GM12874 (cell line): ENCODE results near the gene JAKMIP1.

ENCODE experiments used
- CTCF ChIP-seq: IDR thresholded peaks from 2 replicates; pipeline ENCODE4 v1.5.1; 2011; ENCODE audit warnings: low read depth, mild to moderate bottlenecking, control low read depth, low read length, moderate library complexity; ENCODE audit not compliant: insufficient read depth

The JAKMIP1 gene

GRCh38 chr4:6090931-6091330, 109.4 kb downstream of the JAKMIP1 start:
- TF ChIP-seq CTCF: no peak

- no peak for TF ChIP-seq CTCF
Observed at GRCh38 chr4:6088950-6089349, 111.4 kb downstream of the JAKMIP1 start.

- TF ChIP-seq CTCF: 0 out of 2 replicates have a peak, but pooled peaks have one; percentile 5
Observed at GRCh38 chr4:6087669-6088341, 112.5 kb downstream of the JAKMIP1 start.

- TF ChIP-seq CTCF: no peak
Observed at GRCh38 chr4:6086846-6087245, 113.5 kb downstream of the JAKMIP1 start.

GRCh38 chr4:6085691-6086628, 114.4 kb downstream of the JAKMIP1 start:
- TF ChIP-seq CTCF: no peak

- TF ChIP-seq CTCF: no peak
Observed at GRCh38 chr4:6085028-6085690, 115.2 kb downstream of the JAKMIP1 start.

- TF ChIP-seq CTCF: no peak
Observed at GRCh38 chr4:6079965-6080364, 120.4 kb downstream of the JAKMIP1 start.
